Left kidney (tissue), 8 donors: ENCODE measurements around the gene RPP14. TPM values are rescaled to one million over a fixed set of nuclear protein-coding genes. Genes with fewer than 3 reads are reported as not detected.
"Not testable (repeated sequence)": the region's sequence is repeated elsewhere in the genome, so short reads cannot be mapped to it uniquely, and the experiment has no call there.

Experiments used
- DNase-seq: peaks from one replicate; pipeline ENCODE4 v3.0.0-alpha.2; 2013
- long read RNA-seq, 8 donors: transcript quantifications; one replicate each; lab custom pipeline, GENCODE V29; 2026
- polyA plus RNA-seq: library from polyadenylated mRNA; unstranded; fragments of 120-200 nt; gene quantifications from one replicate; pipeline ENCODE4 v1.2.1, GENCODE V29; 2013; ENCODE audit not compliant: insufficient read length

Gene RPP14
- 27.4 TPM for polyA plus RNA-seq
- long read RNA-seq, donor 1, full-length matches to known transcripts = 2 of 2 reads
- long read RNA-seq, donor 1, partial matches to known transcripts = 0 of 2 reads
- long read RNA-seq, donor 1, other reads (novel, unspliced or antisense) = 0 of 2 reads
- long read RNA-seq, donor 2, full-length matches to known transcripts = 5 of 5 reads
- long read RNA-seq, donor 2, partial matches to known transcripts = 0 of 5 reads
- long read RNA-seq, donor 2, other reads (novel, unspliced or antisense) = 0 of 5 reads
- long read RNA-seq, donor 3, full-length matches to known transcripts = 5 of 5 reads
- long read RNA-seq, donor 3, partial matches to known transcripts = 0 of 5 reads
- long read RNA-seq, donor 3, other reads (novel, unspliced or antisense) = 0 of 5 reads
- long read RNA-seq, donor 4 = 0 reads
- long read RNA-seq, donor 5, full-length matches to known transcripts = 12 of 12 reads
- long read RNA-seq, donor 5, partial matches to known transcripts = 0 of 12 reads
- long read RNA-seq, donor 5, other reads (novel, unspliced or antisense) = 0 of 12 reads
- long read RNA-seq, donor 6, full-length matches to known transcripts = 13 of 13 reads
- long read RNA-seq, donor 6, partial matches to known transcripts = 0 of 13 reads
- long read RNA-seq, donor 6, other reads (novel, unspliced or antisense) = 0 of 13 reads
- long read RNA-seq, donor 7, full-length matches to known transcripts = 4 of 4 reads
- long read RNA-seq, donor 7, partial matches to known transcripts = 0 of 4 reads
- long read RNA-seq, donor 7, other reads (novel, unspliced or antisense) = 0 of 4 reads
- long read RNA-seq, donor 8, full-length matches to known transcripts = 3 of 3 reads
- long read RNA-seq, donor 8, partial matches to known transcripts = 0 of 3 reads
- long read RNA-seq, donor 8, other reads (novel, unspliced or antisense) = 0 of 3 reads

DNA sequence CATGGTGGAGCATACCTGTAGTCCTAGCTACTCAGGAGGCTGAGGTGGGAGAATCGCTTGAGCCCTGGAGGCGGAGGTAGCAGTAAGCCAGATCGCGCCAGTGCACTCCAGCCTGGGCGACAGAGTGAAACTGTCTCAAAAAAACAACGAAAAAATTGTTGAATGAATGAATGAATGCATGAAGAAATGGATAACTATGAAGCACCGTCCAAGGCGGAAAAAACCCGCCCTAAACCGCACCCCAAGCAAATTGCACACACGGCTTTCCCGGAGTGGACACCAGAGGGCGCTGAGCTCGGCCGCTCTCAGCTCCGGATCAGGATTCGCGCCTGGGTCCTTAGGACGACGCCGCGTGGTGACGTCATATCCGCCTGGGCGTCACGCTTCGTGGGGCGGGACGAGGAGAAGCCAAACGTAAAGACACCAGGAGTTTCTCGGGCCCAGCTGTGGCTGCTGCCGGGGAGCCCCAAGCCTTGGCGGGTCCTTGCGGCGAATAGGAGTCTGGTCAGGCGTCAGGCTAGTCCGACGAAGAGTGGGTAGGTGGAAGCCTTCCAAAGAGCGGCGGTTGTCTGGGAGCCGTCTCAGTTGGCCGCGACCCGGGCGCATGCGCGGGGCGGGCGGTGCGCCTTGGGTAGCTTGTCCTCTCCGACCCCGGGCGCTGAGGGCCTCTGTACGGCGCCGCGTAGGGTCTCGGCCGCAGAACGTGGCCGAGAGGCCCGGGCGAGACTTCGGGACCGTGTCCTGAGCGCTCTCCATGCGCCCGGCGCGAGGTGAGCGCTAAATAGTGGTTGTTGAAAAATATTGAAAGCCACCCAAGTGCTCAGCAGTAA, at the start of gene RPP14, which contains the start of gene HTD2:
RPP14 (plus strand) TSS at position 364 of the 830 bp plus-strand sequence. CDS start 4,085 bp downstream, outside the sequence.
HTD2 (plus strand) TSS at position 639 of the 830 bp plus-strand sequence. CDS start 11,094 bp downstream, outside the sequence.
- peak; percentile 99 for DNase-seq

DNA sequence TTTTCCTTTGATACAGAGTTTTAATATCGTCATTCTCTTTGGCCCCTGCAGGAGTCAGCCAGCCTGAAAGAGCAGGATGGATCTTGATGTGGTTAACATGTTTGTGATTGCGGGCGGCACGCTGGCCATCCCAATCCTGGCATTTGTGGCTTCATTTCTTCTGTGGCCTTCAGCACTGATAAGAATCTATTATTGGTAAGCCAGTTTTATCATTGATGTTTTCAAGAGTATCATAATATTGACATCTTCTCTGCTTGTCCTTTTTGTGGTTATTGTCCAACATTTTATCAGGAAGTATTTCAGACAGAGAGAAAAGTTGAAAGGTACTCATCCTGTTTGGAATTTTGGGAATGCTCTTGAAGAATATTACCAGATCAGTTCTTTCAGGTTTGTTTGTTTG, 49.5 kb upstream of the RPP14 start:
- DNase-seq = no peak

DNA sequence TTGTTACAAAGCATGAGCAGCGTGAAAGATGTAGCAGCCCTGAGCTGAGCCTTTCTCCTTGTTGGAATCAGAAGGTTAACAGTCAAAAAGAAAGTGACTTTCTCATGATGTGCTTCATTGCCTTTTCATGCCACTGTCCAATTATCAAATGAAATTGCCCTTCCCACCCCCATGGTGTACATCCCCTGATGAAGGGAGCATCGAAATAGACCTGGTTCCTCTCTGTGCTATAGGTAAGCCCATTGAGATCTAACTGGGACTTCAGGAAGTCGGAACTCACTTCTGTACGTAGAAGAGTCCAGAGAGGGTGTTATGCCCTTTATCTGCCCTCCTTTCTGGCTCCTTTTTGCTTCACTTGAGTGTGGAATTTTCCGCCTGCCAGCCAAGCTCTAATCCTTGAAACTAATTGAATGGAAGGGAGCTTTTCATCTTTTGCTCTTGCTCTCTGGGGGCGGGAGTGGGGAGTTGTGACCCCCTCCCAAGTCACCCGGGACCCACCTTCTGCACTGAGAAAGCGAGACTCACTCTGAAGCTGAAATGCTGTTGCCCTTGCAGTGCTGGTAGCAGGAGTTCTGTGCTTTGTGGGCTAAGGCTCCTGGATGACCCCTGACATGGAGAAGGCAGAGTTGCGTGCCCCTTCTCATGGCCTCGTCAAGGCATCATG, 47.5 kb upstream of the RPP14 start:
- DNase-seq = no peak

- DNase-seq = no peak
Observed at GRCh38 chr3:58260261-58260731, 45.7 kb upstream of the RPP14 start.

GRCh38 chr3:58260733-58261132, 45.3 kb upstream of the RPP14 start:
- DNase-seq = no peak

DNA sequence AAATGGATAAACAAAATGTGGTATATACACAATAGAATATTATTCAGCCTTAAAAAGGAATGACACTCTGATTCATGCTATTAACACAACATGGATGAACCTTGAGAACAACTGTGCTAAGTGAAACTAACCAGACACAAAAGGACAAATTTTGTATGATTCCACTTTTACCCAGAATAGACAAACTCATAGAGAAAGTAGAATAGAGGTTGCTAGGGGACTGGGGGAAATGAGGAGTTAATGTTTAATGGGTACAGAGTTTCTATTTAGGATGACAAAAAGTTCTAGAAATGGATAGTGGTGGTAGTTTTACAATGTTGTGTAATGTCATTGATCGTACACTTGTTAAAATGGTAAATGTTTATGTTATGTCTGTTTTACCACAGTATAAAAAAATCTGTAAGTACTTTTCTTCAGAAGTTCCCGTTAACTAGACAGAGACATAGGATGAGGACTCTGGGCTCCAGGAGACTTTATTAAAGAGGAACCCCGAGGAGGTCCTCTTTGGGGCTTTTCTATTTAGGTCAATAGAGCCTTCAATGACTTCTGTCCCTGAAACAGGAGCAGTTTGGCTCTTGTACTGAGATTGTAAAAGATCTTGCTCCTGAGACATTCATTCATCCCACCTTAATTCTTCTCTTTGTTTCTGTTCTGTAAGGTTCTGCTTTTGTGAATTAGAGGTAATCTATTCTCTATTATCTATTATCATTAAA, 43.9 kb upstream of the RPP14 start:
- DNase-seq = no peak

DNA sequence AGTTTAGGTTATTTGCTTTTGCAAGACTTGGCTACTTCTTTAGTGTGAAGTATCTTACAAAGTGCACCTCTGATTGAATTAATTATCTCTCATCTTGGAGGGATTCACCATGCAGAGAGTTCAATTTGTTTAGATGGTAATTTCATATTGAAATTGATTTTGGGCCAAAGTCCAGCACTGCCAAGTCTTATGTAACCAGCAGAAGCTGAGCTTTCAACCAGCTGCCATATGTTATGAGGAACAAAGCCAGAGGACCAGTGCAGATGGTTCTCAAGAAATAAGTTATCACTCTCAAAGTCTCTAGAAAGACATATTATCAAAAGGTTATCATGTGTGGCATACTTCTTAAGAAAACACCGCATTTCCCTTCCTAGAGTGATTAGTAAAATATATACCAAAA, 39.5 kb upstream of the RPP14 start:
- no peak for DNase-seq

GRCh38 chr3:58267543-58267942, 38.5 kb upstream of the RPP14 start:
- not testable (repeated sequence) for DNase-seq

- DNase-seq = no peak
Observed at GRCh38 chr3:58269356-58269755, 36.7 kb upstream of the RPP14 start.

GRCh38 chr3:58270485-58270884, 35.6 kb upstream of the RPP14 start:
- DNase-seq = no peak

DNA sequence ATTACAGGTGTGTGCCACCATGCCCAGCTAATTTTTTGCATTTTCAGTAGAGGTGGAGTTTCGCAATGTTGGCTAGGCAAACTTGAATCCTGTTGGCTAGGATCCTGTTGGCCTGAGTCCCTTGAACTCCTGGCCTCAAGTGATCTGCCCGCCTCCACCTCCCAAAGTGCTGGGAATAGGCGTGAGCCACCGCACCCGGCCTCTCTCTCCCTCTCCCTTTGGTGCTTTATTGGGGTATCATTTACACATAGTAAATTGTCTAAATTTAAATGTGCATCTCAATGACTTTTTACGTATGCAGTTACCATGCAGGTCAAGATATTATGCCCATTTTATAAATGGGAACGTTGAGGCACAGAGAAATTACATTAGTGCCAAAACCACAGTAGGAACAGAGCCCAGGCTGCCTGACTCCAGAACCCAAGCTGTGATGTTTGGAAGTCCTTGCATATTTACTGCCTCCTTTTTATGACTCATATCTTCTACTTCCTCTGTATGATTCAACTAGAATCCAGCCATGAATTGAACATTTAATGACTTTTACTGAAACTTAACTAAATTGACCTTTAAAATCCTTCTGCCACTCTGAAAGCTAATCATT, 34.0 kb upstream of the RPP14 start:
- no peak for DNase-seq

GRCh38 chr3:58272891-58273290, 33.2 kb upstream of the RPP14 start:
- DNase-seq = no peak

GRCh38 chr3:58273362-58273761, 32.7 kb upstream of the RPP14 start:
- DNase-seq = not testable (repeated sequence)

DNA sequence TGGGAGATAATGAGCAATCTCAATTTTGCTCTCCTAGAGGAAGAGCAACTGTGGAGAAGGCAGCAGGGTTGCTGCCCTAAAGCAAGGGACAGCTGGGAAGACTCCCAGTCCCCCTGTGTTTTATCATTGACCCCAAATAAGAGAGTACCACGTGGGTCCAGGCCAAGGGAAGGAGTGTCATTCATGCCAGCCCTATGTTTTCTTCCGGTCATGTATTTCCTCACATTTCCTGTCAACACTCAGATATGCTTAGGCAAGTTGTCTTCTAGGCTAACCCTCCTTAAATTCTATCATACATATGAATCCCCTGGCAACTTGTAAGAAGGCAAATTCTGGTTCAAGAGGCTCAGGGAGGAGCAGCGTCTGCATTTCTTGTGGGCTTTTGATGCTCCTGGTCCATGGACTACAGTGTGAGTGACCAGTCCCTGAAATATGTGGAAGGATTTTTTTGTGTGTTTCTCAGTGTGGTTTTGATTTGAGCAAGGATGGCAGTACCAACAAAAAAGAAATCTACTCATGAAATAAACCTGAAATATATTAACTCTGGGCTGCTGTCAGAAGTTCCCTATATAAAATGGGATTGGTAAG, 31.9 kb upstream of the RPP14 start:
- DNase-seq = no peak

DNA sequence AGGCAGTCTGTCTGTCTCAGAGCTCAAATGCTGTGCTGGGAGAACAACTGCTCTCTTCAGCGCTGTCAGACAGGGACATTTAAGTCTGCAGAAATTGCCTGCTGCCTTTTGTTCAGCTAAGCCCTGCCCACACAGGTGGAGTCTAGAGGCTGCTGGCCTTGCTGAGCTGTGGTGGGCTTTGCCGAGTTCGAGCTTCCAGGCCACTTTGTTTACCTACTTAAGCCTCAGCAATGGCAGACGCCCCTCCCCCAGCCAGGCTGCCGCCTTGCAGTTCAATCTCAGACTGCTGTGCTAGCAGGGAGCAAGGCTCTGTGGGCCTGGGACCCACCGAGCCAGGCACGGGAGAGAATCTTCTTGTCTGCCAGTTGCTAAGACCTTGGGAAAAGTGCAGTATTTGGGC, 25.0 kb upstream of the RPP14 start:
- DNase-seq = no peak

DNA sequence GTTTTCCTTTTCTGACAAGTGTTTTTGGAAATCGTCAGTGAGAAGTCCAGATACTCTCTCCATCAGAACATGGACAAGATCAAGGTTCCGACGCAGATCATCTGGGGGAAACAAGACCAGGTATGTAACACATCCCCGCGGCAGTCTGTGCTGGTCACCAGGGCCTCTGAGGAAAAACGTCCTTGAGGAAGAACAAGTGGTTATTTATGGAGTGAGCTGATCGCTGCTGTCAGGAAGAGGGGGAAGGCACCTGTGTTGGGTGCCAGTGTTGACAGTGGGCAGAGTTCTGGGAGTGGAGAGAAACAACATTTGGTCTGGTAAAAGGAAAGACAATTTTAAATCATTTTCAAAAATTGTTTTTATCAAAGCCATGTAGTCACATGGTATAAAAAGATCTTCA, 20.7 kb upstream of the RPP14 start:
- no peak for DNase-seq

DNA sequence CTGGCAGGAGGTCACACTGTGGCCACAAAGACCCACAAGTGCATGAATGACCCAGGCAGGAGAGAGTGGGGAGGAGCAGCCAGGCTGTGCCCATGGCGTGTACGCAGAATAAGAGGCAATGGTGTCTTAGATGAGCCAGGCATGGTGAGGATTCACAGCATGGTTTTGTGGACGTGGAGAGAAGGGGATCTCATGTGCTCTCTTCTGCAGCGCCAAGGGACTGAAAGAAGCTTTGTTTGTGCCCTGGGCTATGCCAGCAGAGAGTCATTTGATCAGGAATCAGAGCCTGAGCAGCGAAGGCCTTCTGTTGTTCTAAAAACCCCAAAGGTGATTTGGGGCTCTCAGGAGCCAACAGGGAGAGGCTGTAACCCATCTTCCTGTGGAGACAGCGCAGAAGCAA, 18.7 kb upstream of the RPP14 start:
- DNase-seq = no peak

DNA sequence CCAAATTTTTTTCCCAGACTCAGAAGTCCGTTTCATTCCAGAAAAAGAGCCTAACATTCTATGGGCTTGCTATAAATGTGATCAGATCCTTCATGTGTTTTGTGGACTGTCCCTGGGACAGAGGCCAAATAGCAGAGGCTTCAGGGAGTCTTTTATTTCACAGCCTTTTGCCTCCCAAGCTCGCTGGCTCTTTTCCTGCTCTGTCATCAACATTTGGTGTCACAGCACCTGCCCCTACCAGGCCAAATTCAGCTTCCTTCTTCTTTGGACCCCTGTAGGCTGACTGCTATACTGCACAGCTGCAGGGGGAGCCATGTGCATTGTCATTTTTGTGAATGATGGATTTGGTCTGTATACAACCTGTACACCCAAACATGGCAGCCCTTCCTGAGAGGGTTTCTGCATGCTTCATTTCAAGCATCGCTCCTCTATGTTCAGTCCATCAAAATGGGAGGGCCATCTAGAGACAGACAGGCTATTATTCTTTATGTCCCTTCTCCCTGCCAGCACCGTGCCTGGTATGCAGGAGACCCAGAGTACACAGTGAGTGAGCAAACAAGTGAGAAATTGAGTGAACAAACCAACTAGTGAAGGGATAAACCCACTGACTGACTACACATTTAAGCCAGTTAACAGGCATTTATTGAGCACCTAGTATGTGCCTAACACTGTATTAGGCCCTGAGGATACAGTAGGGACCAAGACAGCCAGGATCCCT, 17.9 kb upstream of the RPP14 start:
- no peak for DNase-seq
